Measurements from ENCODE around the gene RSAD2.

The RSAD2 gene

GRCh38 chr2:6905668-6906067 is 28.1 kb downstream of the RSAD2 start:
- DNase-seq (ENCODE audit: low spot score), result no peak

GRCh38 chr2:6906165-6906741 is 28.7 kb downstream of the RSAD2 start:
- no peak for DNase-seq (ENCODE audit: low spot score)

- no peak for DNase-seq (ENCODE audit: low spot score)
Measured at GRCh38 chr2:6908291-6908690, 30.7 kb downstream of the RSAD2 start.

GRCh38 chr2:6909431-6910385 is 32.1 kb downstream of the RSAD2 start:
- DNase-seq (ENCODE audit: low spot score), result peak; percentile 71

GRCh38 chr2:6911721-6912120 is 34.1 kb downstream of the RSAD2 start:
- DNase-seq (ENCODE audit: low spot score), result no peak

GRCh38 chr2:6913415-6914157 is 36.0 kb downstream of the RSAD2 start:
- DNase-seq (ENCODE audit: low spot score), result no peak

- no peak for DNase-seq (ENCODE audit: low spot score)
Measured at GRCh38 chr2:6914828-6915227, 37.3 kb downstream of the RSAD2 start.

GRCh38 chr2:6915399-6915798 is 37.8 kb downstream of the RSAD2 start:
- DNase-seq (ENCODE audit: low spot score), result no peak

- no peak for DNase-seq (ENCODE audit: low spot score)
Measured at GRCh38 chr2:6916224-6916623, 38.6 kb downstream of the RSAD2 start.

GRCh38 chr2:6916736-6917070 is 39.1 kb downstream of the RSAD2 start:
- DNase-seq (ENCODE audit: low spot score), result no peak

GRCh38 chr2:6917071-6917760 is 39.6 kb downstream of the RSAD2 start, which contains the start of gene RNF144A:
RNF144A (plus strand) TSS chr2:6917412; CDS start chr2:6996927, 79,515 bp downstream.
- peak; percentile 84 for DNase-seq (ENCODE audit: low spot score)

- peak; percentile 37 for DNase-seq (ENCODE audit: low spot score)
Measured at GRCh38 chr2:6917761-6918421, 40.3 kb downstream of the RSAD2 start.

GRCh38 chr2:6919901-6920742 is 42.5 kb downstream of the RSAD2 start:
- no peak for DNase-seq (ENCODE audit: low spot score)

- no peak for DNase-seq (ENCODE audit: low spot score)
Measured at GRCh38 chr2:6920743-6921064, 43.1 kb downstream of the RSAD2 start.

GRCh38 chr2:6921321-6921922 is 43.8 kb downstream of the RSAD2 start:
- no peak for DNase-seq (ENCODE audit: low spot score)

GRCh38 chr2:6922201-6922656 is 44.7 kb downstream of the RSAD2 start:
- no peak for DNase-seq (ENCODE audit: low spot score)

- no peak for DNase-seq (ENCODE audit: low spot score)
Measured at GRCh38 chr2:6923319-6923718, 45.7 kb downstream of the RSAD2 start.

GRCh38 chr2:6924101-6924923 is 46.7 kb downstream of the RSAD2 start:
- no peak for DNase-seq (ENCODE audit: low spot score)

GRCh38 chr2:6924924-6925409 is 47.4 kb downstream of the RSAD2 start:
- no peak for DNase-seq (ENCODE audit: low spot score)
